ENCODE results near the gene CD300A.
"Not testable (repeated sequence)": the region's sequence is repeated elsewhere in the genome, so short reads cannot be mapped to it uniquely, and the experiment has no call there.

Gene CD300A

GRCh38 chr17:74518413-74518981 is 52.1 kb downstream of the CD300A start:
- DNase-seq (ENCODE audit: low read depth in 1 of 2, low spot score in 1 of 2) = not testable (repeated sequence)

DNA sequence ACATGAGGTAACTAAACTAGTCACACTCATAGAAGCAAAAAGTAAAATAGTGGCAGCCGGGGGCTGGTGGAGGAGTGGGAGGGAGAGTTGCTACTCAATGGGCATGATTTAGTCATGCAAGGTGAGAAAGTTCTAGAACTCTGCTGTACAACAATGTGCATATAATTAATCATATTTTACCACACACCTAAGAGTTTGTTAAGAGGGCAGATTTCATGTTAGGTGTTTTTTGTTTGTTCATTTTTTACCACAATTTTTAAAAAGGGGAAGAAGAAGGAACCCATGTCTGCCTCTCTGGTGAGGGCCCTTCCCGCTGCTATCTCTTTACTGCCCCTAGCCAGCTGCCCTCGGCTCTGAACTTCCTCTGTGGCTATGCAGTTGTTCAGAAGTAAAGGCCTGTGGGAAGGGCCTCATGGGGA is 53.6 kb downstream of the CD300A start:
- no peak for DNase-seq (ENCODE audit: low read depth in 1 of 2, low spot score in 1 of 2)

DNA sequence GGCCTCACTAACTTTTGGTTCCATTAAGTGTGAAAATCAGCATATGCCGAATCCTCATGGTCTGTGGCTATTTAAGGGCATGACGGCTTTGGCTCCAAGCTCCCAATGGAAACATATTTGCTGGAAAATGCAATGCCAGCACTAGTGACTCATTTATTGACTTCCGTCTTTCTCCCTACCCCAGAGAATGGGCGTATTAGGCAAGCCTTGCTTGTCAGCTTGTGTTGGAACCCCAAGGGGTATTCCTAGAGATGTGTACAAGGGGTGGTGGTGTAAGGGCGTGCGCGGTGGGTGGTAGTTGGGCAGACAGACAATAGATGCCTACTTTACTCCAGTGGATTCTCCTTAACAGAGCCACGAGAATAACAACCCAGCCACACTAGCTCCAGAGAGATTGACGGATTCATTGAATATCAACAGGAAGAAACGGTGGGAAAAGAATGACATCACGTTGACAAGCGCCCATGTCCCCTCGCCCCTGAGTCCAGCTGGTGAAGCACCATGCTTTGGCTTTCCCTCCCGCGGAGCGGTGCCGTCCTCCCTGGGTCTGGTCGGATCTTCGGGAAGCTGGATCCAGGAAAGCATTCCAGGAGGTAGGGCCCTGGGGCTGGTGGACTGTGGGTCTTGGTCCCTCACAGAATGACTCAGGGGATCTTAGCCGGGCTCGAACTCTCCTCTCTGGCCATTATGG is 54.5 kb downstream of the CD300A start:
- no peak for DNase-seq (ENCODE audit: low read depth in 1 of 2, low spot score in 1 of 2)

DNA sequence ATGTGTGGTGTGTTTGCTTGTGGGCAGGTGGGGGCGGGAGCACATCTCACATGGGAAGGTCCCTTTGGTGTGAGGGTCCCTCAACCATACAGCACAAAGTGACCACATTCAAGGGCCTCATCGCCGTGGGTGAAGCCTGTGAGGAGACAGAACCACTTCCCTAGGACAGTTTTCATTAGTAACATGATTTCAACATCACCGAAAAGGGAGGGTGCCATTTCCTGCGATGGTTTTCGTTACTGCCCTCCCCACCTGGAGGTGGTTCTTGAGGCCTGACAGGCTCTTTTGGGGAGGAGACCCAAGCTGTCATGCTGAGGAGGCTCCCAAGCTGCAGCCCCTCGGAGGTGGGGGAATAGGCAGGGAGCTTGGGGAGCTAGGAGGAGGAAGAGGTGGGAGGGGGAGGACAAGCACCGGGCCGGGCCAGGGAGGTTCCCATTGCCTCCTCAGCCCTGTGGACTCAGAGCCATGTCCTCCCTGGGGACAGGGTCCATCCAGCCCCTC is 55.3 kb downstream of the CD300A start:
- no peak for DNase-seq (ENCODE audit: low read depth in 1 of 2, low spot score in 1 of 2)

DNA sequence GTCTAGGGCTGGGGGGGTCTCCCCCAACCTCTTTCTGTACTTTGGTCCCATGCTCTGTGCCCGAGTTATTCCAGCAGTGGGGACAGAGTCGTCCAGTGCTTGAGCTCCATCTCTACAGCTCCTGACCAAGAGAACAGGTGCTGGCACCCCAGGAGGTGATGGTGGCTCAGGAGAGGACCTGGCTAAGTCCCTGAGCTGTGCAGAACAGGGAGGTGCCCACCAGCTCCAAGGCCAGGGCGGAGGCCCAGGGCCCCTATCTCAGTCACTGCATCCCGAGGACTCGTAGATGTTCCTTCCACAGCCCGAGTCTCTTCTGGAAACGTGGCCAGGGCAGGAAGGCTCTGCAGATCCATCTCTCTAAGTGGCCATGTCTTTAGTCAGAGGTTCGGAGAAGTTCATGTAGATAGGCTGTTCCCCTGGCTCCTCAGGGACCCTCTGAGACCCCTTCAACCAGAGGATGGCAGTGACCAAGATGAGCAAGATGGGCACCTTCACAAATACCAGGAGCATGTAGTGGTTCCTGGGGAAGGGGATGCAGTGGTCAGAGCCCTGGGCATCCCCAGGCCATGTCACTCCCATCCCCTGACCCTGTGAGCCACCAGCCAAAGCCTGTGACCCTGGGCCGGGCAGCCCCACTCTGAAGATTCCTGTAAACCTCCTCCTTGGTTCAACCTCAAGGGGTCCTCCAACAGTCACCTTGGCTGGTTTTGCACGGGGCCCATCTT is 56.1 kb downstream of the CD300A start:
- DNase-seq (ENCODE audit: low read depth in 1 of 2, low spot score in 1 of 2) = no peak

DNA sequence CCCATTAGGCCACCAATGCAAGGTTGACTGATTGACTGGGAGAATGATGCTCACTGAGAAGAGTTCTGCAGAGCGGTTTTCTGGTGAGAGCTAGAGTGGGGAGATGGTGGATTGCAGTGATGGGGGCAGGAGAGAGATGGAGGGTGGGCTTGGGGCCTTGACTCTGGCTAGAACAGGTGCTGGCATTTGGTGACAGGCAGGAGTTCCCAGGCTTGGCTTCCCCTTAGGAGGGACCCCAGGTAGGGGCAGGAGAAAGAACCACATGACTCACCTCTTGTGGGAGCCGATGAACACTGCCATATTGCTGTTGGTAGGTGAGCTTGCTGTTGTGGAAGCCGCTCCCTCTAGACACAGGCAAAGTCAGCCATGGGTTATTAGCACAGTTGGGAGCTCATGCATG is 56.9 kb downstream of the CD300A start:
- no peak for DNase-seq (ENCODE audit: low read depth in 1 of 2, low spot score in 1 of 2)

DNA sequence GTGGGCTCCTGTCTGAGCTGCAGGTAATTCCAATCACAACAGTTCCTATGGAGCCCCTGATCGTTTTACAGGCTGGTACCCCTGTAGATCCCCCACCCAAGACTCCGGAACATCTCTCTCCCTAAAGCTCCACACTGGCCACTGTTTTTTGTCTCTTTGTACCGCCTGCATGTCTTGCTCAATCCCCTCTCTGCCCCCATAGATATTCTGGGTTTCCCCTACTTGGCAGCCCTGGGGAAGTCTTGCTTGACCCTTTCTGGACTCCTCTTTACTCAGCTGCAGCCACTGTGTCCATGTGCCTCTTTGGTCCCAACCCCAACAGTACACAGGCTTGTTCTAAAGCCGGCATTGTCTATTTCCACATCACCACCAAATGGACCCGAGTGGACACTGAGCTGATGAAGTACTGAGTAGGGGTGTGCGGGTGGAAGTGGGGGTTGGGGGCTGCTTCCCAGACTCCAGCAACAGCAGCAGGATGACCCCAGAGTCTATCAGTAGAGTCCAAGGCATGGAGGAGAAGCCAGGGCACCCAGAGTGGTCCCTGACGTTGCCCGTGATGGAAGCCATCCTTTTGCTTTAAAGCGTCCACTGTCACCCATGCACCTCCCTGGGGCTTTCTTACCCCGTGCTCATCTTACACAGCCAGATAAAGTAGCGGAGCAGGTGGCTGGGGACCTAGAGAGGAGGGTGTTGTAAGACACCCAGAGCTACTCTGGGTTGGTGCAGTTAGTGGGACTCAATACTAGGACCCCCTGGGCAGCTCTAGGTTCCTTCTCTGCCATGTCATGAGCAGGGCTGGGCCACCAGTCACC is 58.4 kb downstream of the CD300A start:
- DNase-seq (ENCODE audit: low read depth in 1 of 2, low spot score in 1 of 2) = no peak

GRCh38 chr17:74525465-74525725 is 59.0 kb downstream of the CD300A start:
- DNase-seq (ENCODE audit: low read depth in 1 of 2, low spot score in 1 of 2) = no peak

DNA sequence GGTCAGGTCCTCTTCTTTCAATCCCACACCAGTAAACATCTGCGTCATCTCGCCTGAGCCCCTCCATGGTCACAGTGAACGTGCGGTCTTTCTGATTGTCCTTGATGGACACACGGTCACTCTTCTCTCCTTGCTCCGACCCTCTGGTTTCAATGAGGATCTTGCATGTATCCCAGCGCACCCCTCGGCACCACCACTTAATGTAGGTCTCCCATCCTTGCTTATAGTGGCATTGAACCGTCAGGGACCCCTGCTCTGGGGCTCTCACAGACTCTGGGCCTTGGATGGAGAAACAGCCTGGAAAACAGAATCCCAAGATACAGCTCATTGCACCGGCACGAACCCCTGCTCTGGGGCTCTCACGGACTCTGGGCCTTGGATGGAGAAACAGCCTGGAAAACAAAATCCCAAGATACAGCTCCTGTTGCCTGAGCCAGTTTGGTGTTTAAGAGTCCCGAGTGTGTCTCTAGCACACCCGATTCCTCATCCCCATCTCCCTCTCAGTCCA is 59.4 kb downstream of the CD300A start:
- no peak for DNase-seq (ENCODE audit: low read depth in 1 of 2, low spot score in 1 of 2)

GRCh38 chr17:74526681-74527080 is 60.2 kb downstream of the CD300A start:
- DNase-seq (ENCODE audit: low read depth in 1 of 2, low spot score in 1 of 2) = no peak

- DNase-seq (ENCODE audit: low read depth in 1 of 2, low spot score in 1 of 2) = no peak
These were observed 60.6 kb downstream of the CD300A start for GRCh38 chr17:74527081-74527480.

DNA sequence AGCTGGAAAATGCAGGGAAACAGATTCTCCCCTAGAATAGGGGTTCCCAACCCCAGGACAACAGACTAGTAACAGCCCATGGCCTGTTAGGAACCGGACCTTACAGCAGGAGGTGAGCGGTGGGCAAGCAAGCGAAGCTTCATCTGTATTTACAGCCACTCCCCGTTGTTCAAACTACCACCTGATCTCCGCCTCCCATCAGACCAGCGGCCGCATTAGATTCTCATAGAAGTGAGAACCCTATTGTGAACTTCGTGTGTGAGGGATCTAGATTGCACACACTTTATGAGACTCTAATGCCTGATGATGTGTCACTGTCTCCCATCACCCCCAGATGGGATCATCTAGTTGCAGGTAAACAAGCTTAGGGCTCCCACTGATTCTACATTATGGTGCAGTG is 61.3 kb downstream of the CD300A start:
- no peak for DNase-seq (ENCODE audit: low read depth in 1 of 2, low spot score in 1 of 2)

DNA sequence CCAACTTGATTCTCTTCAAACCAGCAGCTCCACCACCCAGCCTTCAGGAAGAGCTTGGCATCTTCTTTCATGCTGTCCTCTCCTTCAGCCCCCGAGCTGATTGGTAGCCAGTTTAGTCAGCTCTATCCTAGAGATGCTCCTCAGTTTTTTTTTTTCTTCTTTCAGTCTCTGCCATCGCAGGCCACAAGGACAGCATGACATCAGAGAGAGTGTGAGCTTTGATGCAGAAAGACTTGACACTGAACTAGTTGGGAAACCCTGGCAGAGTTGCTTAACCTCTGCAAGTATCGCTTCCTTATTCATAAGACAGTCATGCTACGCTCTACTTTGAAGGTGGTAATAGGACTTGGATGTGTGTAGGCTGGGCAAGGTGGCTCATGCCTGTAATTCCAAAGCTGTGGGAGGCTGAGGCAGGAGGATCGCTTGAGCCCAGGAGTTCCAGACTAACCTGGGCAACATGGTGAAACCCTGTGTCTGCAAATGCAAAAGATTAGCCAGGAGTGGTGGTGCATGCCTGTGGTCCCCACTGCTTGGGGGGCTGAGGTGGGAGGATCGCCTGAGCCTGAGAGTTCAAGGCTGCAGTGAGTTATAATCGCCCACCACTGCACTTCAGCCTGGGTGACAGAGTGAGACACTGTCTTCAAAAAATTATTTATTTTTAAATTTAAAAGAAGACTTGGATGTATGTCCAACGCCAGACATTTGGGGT is 62.2 kb downstream of the CD300A start:
- no peak for DNase-seq (ENCODE audit: low read depth in 1 of 2, low spot score in 1 of 2)

GRCh38 chr17:74529243-74529642 is 62.8 kb downstream of the CD300A start:
- DNase-seq (ENCODE audit: low read depth in 1 of 2, low spot score in 1 of 2) = no peak

- no peak for DNase-seq (ENCODE audit: low read depth in 1 of 2, low spot score in 1 of 2)
These were observed 64.4 kb downstream of the CD300A start for GRCh38 chr17:74530831-74531150.

- no peak for DNase-seq (ENCODE audit: low read depth in 1 of 2, low spot score in 1 of 2)
These were observed 64.9 kb downstream of the CD300A start, which contains the start of gene CD300LB for GRCh38 chr17:74531231-74531761. TSS of gene CD300LB (minus strand) at chr17:74531475. CDS start at chr17:74531350, 125 bp downstream.

DNA sequence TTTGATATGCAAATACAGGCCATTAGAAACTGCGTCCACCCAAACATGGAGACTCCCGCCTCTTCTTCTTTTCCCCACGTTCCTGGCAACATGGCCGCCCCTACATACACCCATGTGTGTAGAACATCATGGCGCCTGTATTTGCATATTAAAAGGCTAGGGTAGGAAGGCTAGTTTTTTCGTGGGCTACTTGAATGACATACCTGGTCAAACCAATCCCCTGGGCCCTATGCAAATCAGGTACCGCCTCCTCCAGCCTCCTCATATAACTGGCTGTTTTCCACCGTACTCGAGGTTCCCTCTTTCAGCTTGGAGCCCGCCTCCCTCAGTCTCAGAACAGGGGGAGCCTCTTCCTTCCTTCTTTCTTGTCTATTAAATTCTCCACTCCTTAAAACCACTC is 65.7 kb downstream of the CD300A start:
- DNase-seq (ENCODE audit: low read depth in 1 of 2, low spot score in 1 of 2) = no peak

Data from activated CD4-positive, alpha-beta T cell treated with anti-CD3 and anti-CD28 coated beads, Interleukin-2, amount 50 U/mL, for 24 hours (primary cell).